IPS-18c (cell line): ENCODE data around the gene DDOST.

Experiments used
- H3K4me3 ChIP-seq: 2 replicates; pipeline ENCODE4 v1.7.0; 2013; ENCODE audit warnings: low read depth, mild to moderate bottlenecking, low read length, moderate library complexity; ENCODE audit not compliant: insufficient read depth
- H3K9me3 ChIP-seq: one replicate; pipeline ENCODE4 v1.6.1; 2013; ENCODE audit warnings: mild to moderate bottlenecking, low read length, moderate library complexity; ENCODE audit not compliant: control insufficient read depth, insufficient read depth

The DDOST gene

GRCh38 chr1:20661207-20662109 lies at the start of gene DDOST:
Gene DDOST (minus strand): TSS chr1:20661369. CDS start chr1:20661350, 19 bp downstream.
- Histone ChIP-seq H3K4me3 (peak within 1 kb of the TSS; percentile 95), H3K9me3 (no peaks in the 10 kb centered on the region)

GRCh38 chr1:20710469-20711284 lies 49.5 kb upstream of the DDOST start:
- no peaks in the 10 kb centered on the region for H3K9me3 ChIP-seq

GRCh38 chr1:20709868-20710267 lies 48.7 kb upstream of the DDOST start:
- Histone ChIP-seq H3K9me3 (no peaks in the 10 kb centered on the region), H3K4me3 (no peak overlapping the region)

More at GRCh38 chr1:20710469-20711284, 49.5 kb upstream of the DDOST start:
- H3K4me3 ChIP-seq: no peak overlapping the region

DNA sequence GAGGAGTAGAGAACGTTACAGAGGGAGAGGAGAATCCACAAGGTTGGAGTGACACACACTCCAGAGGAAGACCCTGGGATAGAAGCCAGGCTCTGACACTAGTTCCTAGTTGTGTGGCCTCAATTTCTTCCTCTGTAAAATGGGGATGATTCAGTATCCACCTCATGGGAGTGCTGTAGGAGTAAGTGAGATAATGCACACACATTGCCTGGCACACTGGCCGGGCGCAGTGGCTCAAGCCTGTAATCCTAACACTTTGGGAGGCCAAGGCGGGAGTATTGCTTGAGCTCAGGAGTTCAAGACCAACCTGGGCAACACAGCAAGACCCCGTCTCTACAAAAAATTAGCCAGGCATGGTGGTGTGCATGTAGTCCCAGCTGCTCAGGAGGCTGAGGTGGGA lies 47.7 kb upstream of the DDOST start:
- no peak overlapping the region for H3K4me3 ChIP-seq
- H3K9me3 ChIP-seq: no peaks in the 10 kb centered on the region

- no peak overlapping the region for H3K4me3 ChIP-seq
- H3K9me3 ChIP-seq: no peaks in the 10 kb centered on the region
These were observed 46.9 kb upstream of the DDOST start for GRCh38 chr1:20708057-20708456.

DNA sequence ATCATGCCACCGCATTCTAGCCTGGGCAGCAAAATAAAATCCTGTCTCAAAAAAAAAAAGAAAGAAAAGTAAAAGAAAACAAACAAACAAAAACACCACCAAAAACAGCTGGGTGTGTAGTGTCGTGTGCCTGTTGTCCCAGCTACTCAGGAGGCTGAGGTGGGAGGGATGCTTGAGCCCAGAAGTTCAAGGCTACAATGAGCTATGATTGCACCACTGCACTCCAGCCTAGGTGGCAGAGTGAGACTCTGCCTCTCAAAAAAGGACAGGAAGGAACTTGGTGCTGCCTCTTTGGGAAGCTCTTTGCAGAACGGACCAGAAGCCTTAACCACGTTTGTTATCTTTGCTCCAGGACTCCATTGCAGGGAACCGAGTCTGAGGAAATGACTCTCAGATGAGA lies 45.7 kb upstream of the DDOST start:
- Histone ChIP-seq H3K4me3 (no peak overlapping the region), H3K9me3 (no peaks in the 10 kb centered on the region)

GRCh38 chr1:20705203-20705755 lies 44.1 kb upstream of the DDOST start:
- no peaks in the 10 kb centered on the region for H3K9me3 ChIP-seq

GRCh38 chr1:20704390-20705202 lies 43.4 kb upstream of the DDOST start:
- no peak overlapping the region for H3K4me3 ChIP-seq
- no peaks in the 10 kb centered on the region for H3K9me3 ChIP-seq

More at GRCh38 chr1:20705203-20705755, 44.1 kb upstream of the DDOST start:
- no peak overlapping the region for H3K4me3 ChIP-seq

- Histone ChIP-seq H3K4me3 (no peak overlapping the region), H3K9me3 (no peaks in the 10 kb centered on the region)
These were observed 42.1 kb upstream of the DDOST start for GRCh38 chr1:20703124-20703756.

- no peak overlapping the region for H3K4me3 ChIP-seq
These were observed 41.2 kb upstream of the DDOST start for GRCh38 chr1:20702416-20702815.

DNA sequence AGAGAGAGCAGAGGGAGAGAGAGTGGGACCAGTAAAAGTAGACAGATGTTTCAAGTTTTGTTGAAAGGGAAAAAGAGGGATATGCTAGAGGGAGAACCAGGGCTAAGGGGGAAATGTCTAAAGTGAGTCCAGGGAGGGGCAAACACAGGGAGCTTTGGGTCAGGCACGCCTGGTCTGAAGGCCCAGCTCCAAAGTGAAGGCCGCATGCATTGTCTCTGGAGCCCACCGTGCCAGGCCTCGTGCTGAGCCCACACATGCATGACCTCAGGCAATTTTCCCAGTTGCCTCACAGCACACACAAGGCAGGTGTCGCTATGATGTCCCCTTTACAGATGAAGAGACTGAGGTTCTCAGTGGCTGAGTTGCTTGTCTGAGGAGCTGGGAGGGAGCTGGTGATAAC lies 40.7 kb upstream of the DDOST start:
- no peak overlapping the region for H3K4me3 ChIP-seq
- H3K9me3 ChIP-seq: no peaks in the 10 kb centered on the region

More at GRCh38 chr1:20702416-20702815, 41.2 kb upstream of the DDOST start:
- no peaks in the 10 kb centered on the region for H3K9me3 ChIP-seq

- no peak overlapping the region for H3K4me3 ChIP-seq
- no peaks in the 10 kb centered on the region for H3K9me3 ChIP-seq
These were observed 40.3 kb upstream of the DDOST start for GRCh38 chr1:20701446-20701845.

- no peak overlapping the region for H3K4me3 ChIP-seq
- no peaks in the 10 kb centered on the region for H3K9me3 ChIP-seq
These were observed 39.6 kb upstream of the DDOST start for GRCh38 chr1:20700636-20701215.

GRCh38 chr1:20699558-20699957 lies 38.4 kb upstream of the DDOST start:
- Histone ChIP-seq H3K9me3 (no peaks in the 10 kb centered on the region), H3K4me3 (no peak overlapping the region)

- no peak overlapping the region for H3K4me3 ChIP-seq
- H3K9me3 ChIP-seq: no peaks in the 10 kb centered on the region
These were observed 37.2 kb upstream of the DDOST start for GRCh38 chr1:20698195-20698910.

DNA sequence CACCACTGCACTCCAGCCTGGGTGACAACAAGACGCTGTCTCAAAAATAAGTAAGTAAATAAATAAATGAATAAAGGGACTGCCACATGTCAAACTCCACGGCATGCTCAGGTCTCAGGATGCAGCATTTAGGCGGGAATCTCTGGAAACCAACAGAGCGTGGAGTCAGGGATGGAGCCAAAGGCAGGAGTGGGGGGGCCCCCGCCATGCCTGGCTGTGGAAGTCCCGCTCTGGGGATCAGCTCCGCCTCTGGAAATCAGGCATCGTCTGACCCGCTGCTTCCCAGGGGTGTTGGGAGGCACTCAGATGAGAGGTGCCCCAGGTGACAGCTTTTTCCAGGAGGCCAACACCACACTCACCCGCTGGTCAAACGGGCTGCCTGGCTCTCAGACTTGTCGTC lies 36.4 kb upstream of the DDOST start:
- Histone ChIP-seq H3K9me3 (no peaks in the 10 kb centered on the region), H3K4me3 (no peak overlapping the region)
